ENCODE measurements around the gene TTLL9.
"Not testable (repeated sequence)": the region's sequence is repeated elsewhere in the genome, so short reads cannot be mapped to it uniquely, and the experiment has no call there.

The TTLL9 gene

GRCh38 chr20:31890646-31891045 lies 20.2 kb downstream of the TTLL9 start:
- DNase-seq = no peak

- DNase-seq = peak; percentile 18
Observed at GRCh38 chr20:31894980-31895675, 24.7 kb downstream of the TTLL9 start.

GRCh38 chr20:31896049-31896448 lies 25.6 kb downstream of the TTLL9 start:
- no peak for DNase-seq

GRCh38 chr20:31897541-31897940 lies 27.1 kb downstream of the TTLL9 start:
- no peak for DNase-seq

GRCh38 chr20:31901615-31902014 lies 31.2 kb downstream of the TTLL9 start:
- no peak for DNase-seq

- no peak for DNase-seq
Observed at GRCh38 chr20:31903627-31904386, 33.4 kb downstream of the TTLL9 start.

GRCh38 chr20:31906001-31906400 lies 35.6 kb downstream of the TTLL9 start:
- DNase-seq = no peak

- DNase-seq = no peak
Observed at GRCh38 chr20:31907046-31907445, 36.6 kb downstream of the TTLL9 start.

GRCh38 chr20:31908016-31908415 lies 37.6 kb downstream of the TTLL9 start:
- no peak for DNase-seq

GRCh38 chr20:31908424-31908823 lies 38.0 kb downstream of the TTLL9 start:
- no peak for DNase-seq

- no peak for DNase-seq
Observed at GRCh38 chr20:31909253-31910070, 39.0 kb downstream of the TTLL9 start.

GRCh38 chr20:31910071-31910803 lies 39.8 kb downstream of the TTLL9 start:
- DNase-seq = no peak

GRCh38 chr20:31913431-31914157 lies 43.2 kb downstream of the TTLL9 start:
- no peak for DNase-seq

- DNase-seq = no peak
Observed at GRCh38 chr20:31914170-31914569, 43.7 kb downstream of the TTLL9 start.

- no peak for DNase-seq
Observed at GRCh38 chr20:31915491-31916280, 45.3 kb downstream of the TTLL9 start.

- no peak for DNase-seq
Observed at GRCh38 chr20:31916708-31917107, 46.3 kb downstream of the TTLL9 start.

- DNase-seq = not testable (repeated sequence)
Observed at GRCh38 chr20:31917962-31918412, 47.6 kb downstream of the TTLL9 start.

- DNase-seq = no peak
Observed at GRCh38 chr20:31918466-31919105, 48.2 kb downstream of the TTLL9 start.

GRCh38 chr20:31919410-31920155 lies 49.1 kb downstream of the TTLL9 start:
- DNase-seq = no peak

Data from fibroblast of skin of back (primary cell).